Measurements from ENCODE around the gene HDAC10.

Gene HDAC10

GRCh38 chr22:50244420-50245213, 6.4 kb downstream of the HDAC10 start, which contains the start of gene TUBGCP6:
TSS of gene TUBGCP6 (minus strand) at chr22:50245023. CDS start at chr22:50244459, 564 bp downstream.
- FAIRE-seq (peak; percentile 86), DNase-seq (ENCODE audit: insufficient read length, low spot score) (peak; percentile 91)

GRCh38 chr22:50243685-50244419, 7.2 kb downstream of the HDAC10 start:
- FAIRE-seq (no peak), DNase-seq (ENCODE audit: insufficient read length, low spot score) (no peak)

DNA sequence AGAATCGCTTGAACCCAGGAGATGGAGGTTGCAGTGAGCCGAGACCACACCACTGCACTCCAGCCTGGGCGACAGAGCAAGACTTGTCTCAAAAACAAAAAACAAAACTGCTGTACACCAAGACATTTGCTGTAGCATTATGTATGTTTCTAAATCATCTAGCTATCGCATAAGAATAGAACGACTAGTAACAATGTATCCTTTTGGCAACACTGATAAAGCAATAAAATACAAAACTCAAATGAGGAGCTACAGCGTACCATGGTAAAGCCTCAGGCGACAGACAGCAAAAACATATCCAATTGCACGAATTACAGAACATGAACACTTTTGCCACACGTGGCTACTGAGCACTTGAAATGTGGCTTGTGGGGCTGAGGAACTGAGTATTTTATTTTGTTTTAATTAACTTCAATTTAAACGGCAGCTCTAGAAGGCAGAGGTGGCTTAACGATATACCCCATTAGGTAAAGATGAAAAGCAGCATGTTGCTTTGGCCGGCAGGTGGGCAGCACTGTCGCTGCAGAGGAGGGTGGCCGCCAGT, 8.6 kb downstream of the HDAC10 start:
- FAIRE-seq = no peak
- no peak for DNase-seq (ENCODE audit: insufficient read length, low spot score)

- FAIRE-seq (no peak), DNase-seq (ENCODE audit: insufficient read length, low spot score) (no peak)
These were observed 12.3 kb downstream of the HDAC10 start for GRCh38 chr22:50238755-50239154.

- DNase-seq (ENCODE audit: insufficient read length, low spot score) = no peak
- FAIRE-seq = no peak
These were observed 14.2 kb downstream of the HDAC10 start for GRCh38 chr22:50236731-50237409.

DNA sequence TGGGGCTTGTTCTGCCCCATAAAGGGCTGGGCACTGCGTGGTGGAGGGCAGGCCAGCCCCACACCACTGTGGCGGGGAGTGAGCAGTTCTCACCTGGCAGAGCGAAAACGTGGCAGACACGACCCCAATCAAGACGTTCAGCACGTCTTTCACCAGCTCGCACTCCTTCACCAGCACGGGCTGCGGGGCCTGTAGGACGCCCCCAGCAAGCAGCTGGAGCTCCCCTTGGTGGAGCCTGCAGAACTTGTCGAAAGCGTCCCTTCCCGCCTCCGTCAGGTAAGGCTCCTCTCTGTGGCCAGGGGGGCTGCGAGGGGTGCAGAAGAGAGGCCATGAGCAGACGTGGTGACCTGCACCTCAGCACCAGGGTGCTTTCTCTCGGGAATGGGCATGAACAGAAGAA, 17.8 kb downstream of the HDAC10 start:
- DNase-seq (ENCODE audit: insufficient read length, low spot score) = no peak
- FAIRE-seq = no peak

DNA sequence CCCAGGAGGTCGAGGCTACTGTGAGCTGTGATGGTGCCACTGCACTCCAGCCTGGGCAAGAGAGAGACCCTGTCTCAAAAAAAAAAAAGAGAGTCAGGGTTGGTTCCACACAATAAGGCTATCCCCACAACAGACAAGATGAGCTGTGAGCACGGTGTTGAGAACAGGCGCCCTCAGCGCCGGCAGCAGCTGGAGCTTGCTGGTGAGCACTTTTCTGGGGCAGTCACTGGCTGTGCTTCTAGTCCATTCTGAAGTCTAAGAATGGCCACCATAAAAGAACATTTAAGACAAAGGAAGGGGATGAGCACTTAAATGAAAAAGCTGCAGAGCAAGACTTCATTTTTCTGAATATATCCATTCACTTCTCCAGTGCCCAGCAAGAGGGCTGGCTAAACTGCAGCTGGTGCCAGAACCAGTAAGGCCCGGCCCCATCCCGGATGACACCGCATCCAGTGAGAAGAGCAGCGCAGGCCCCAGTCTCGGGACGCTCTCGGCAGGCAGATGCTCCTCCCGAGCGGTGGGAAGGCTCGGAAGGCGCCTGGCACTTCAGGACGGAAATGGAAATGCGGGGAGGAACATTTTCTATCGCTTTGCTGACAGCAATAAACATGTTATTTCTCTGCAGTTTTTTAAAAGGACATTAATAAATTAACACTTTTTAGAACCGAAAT, 18.4 kb downstream of the HDAC10 start:
- FAIRE-seq = no peak

DNA sequence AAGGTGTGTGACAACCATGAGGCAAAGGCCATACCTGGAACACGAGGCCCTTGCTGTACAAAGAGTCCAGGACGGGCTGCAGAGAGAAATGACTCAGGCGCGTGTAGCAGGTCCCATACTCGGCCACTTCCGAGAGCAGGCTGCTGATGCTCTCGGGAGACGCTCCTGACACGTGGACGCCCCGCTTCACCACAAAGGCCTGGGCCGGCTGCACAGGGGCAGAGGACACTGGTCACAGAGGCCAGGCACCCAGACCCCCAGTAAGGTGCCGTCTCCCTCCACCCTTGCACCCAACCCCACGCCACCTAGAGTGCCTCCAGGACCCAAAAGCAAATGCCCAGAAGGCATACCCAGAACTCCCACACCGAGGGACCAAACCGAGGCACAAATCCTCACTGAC, 21.7 kb downstream of the HDAC10 start:
- FAIRE-seq = no peak
- no peak for DNase-seq (ENCODE audit: insufficient read length, low spot score)

More for the DNA sequence above, 18.4 kb downstream of the HDAC10 start:
- DNase-seq (ENCODE audit: insufficient read length, low spot score) = no peak

DNA sequence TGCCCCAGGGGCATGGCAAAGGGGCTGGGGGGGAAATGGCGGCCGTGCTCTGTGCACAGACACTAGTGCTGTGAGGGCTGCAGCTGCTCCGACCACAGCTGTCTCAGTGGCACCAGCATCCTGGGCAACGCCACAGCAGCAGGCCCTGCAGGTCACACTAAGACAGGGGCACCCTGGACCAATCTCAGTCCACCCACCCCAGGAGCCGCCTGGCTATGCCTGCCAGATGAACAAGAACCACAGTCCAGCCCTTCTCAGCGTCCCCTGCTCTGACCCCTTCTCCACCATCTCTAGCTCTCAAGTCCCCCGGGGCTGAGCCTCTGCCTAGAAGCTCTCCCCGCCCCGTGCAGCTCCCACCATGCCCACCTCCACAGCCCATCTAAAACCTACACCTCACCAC, 22.7 kb downstream of the HDAC10 start:
- DNase-seq (ENCODE audit: insufficient read length, low spot score) (no peak), FAIRE-seq (no peak)

DNA sequence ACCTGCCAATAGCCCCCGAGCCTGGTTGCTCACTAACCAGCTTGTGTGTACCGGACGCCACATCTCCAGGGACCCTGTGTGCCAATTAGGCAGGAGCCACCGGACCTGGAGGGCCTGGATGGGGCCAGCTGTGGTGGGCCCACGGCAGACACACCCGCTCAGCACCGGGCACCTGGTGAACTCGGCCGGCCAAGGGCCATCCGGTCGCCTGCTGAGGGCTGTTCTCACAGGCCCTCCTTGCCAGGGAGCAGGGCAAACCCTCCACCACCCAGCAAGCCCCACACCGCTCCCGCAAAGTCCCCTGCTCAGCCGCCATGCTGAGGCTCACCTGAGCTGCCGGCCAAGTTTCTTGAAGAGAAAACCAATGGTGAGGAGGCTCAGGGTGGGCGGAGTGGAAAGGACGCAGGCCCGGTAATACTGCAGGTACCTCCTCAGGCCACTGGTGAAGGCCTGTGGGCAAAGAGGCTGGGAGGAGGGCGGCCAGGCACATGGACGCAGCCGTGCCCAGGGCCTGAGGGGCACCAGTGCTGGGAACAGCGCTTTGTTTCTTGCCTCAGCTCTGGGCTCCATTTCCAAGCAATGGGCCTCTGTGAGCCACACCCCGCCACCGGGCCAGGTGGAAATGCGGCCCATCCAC, 23.4 kb downstream of the HDAC10 start:
- DNase-seq (ENCODE audit: insufficient read length, low spot score) (no peak), FAIRE-seq (no peak)

- no peak for FAIRE-seq
These were observed 24.2 kb downstream of the HDAC10 start for GRCh38 chr22:50226875-50227165.

GRCh38 chr22:50226063-50226874, 24.8 kb downstream of the HDAC10 start:
- DNase-seq (ENCODE audit: insufficient read length, low spot score) (no peak), FAIRE-seq (no peak)

More at GRCh38 chr22:50226875-50227165, 24.2 kb downstream of the HDAC10 start:
- DNase-seq (ENCODE audit: insufficient read length, low spot score) = no peak

GRCh38 chr22:50225200-50225969, 25.7 kb downstream of the HDAC10 start:
- DNase-seq (ENCODE audit: insufficient read length, low spot score) (no peak), FAIRE-seq (no peak)

DNA sequence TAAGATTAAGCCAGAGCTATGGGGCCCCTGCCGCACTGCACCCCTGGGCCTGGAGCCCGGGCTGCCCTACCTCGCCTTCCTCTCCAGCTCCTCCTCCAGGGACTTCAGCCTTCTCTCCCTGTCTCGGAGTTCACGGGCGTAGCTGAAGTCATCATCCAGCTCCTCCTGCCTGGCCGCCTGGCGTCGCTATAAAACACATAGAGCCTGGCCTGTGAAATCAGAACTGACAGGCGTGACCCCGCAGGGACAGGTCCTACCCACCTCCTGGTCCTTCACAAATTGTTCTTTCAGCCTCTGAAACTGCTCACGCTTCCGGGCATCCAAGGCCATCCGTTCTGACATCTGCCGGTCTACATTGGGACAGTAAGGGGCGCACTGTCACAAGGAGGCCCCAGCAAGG, 27.0 kb downstream of the HDAC10 start:
- FAIRE-seq (no peak), DNase-seq (ENCODE audit: insufficient read length, low spot score) (no peak)

DNA sequence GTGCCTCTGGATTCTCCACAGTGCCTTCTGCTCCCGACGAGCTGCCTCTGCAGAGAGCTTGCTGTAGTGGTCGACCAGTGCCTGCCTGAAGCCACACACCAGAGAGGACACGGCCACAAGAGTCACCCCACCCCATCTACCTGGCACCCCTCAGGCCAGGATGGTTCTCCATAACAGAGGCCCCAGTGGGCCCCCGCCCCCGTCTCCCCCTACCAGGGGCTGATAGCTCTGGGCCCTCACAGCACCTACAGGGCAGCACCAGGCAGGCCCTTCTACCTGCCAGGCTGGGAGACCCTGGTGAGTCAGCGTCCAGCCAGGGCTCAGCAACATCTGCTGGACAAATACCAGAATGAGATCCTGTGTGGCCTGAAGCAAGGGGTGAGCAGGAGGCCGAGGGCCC, 28.6 kb downstream of the HDAC10 start:
- no peak for DNase-seq (ENCODE audit: insufficient read length, low spot score)
- no peak for FAIRE-seq

DNA sequence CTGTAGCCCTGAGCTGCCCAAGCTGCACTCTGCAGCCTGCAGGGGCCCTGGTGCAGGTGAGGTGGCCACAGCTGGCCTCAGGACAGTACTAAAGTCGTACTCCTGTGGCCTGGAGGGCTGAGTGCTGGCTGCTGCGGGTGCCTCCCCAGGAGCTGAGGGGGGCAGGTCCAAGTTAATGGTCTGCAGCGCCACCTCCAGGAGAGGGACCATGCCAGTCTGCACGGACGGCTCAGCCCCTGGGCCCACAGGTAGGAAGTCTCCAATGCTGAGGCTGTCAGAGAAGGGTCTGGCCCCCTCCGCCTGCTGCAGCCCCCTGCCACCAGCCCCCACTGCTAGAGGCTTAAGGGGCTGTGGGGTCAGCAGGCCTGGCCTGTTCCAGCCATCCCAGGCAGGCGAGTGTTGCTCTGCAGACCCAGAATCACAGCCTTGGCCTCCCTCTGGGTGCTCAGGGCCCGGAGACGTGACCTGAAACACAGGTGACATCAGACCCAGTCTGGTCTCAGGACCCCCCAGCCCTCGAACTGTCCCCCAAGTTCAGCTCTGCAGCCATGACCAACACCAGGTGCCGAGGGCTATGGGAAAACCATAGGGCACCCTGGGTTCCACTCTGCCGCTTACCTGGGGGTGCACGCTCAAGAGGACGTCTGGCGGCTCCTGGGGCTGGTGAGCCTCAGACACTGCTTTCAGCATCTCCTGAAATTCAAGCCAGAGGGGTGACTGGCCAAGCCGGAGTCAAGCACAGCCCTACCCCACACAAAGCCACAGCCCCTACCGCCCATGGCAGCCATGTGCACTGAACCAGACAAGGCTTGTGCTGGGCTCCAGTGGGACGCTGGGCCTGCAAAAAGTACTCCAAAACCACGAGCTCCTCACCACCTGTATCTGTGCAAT, 29.4 kb downstream of the HDAC10 start:
- FAIRE-seq (no peak), DNase-seq (ENCODE audit: insufficient read length, low spot score) (no peak)

DNA sequence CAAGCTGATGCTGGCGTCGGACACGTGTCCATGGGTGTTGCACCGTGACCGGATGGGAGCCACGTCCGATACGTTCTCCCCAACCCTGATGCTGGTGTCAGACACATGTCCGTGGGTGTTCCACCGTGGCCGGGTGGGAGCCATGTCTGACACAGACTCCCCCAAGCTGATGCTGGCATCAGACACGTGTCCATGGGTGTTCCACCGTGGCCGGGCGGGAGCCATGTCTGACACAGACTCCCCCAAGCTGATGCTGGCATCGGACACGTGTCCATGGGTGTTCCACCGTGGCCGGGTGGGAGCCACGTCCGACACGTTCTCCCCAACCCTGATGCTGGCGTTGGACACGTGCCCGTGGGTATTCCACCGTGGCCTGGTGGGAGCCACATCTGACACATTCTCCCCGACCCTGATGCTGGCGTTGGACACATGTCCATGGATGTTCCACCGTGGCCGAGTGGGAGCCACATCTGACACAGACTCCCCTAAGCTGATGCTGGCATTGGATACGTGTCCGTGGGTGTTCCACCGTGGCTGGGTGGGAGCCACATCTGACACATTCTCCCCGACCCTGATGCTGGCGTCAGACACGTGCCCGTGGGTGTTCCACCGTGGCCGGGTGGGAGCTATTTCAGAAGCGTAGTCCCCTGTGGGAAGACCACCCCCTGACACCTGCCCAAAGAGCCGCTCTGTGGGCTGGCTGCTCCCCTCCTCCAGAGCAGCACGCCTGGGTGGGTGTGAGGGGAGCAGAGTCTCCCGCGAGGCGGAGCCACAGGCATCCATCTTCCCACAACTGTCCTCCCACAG, 30.3 kb downstream of the HDAC10 start:
- FAIRE-seq (peak; percentile 33), DNase-seq (ENCODE audit: insufficient read length, low spot score) (no peak)

Measured in HTR-8/SVneo (cell line).